Left colon (tissue), 2 donors: Measurements from ENCODE around the gene CFHR3. TPM values are rescaled to one million over a fixed set of nuclear protein-coding genes. Genes with fewer than 3 reads are reported as not detected.
"Not testable (repeated sequence)": the region's sequence is repeated elsewhere in the genome, so short reads cannot be mapped to it uniquely, and the experiment has no call there.

Experiments used
- ATAC-seq: fragments of 200-7000 bp; cut with Tn5 transposase; one replicate; pipeline ENCODE4 v1.9.1; 2020; ENCODE audit warnings: mild to moderate bottlenecking, moderate library complexity
- DNase-seq, 2 donors: peaks; one replicate each; pipeline ENCODE4 v3.0.0-alpha.2; 2020
- intact Hi-C, 2 donors: fragments of 100-400 bp; cut with DNase I in 1 of 2; cut with micrococcal nuclease in 1 of 2; formaldehyde crosslinking; loops; one replicate each; pipeline versions ENCODE4 v1.11.2 to v1.14.0; 2022; cut with DNase I, micrococcal nuclease
- long read RNA-seq: library from polyadenylated mRNA; unstranded; transcript quantifications from one replicate; pipeline ENCODE4 v2.0.0, GENCODE V29; 2021
- total RNA-seq, 2 donors: library from RNA; stranded (reverse); fragmentation: NEBNext Ultra II Directional; extraction: Animal tissue kit (Norgen Biotek cat#: 25700); gene quantifications; one replicate each; pipeline ENCODE4 v1.2.1, GENCODE V29; 2021
- donor health status: DM: no; HTN: no; CAD: no.
- donor health status: DM: yes; HTN: yes; CAD: no.

The CFHR3 gene
- not detected for total RNA-seq
- long read RNA-seq = 0 reads

- DNase-seq (no peak), ATAC-seq (no peak)
- intact Hi-C loops = no loop called here
These were observed at the start of gene CFHR3 for GRCh38 chr1:196774603-196775002. Gene CFHR3, plus strand, starts transcription at chr1:196774840. Its CDS starts 47 bp downstream, at chr1:196774887.

DNA sequence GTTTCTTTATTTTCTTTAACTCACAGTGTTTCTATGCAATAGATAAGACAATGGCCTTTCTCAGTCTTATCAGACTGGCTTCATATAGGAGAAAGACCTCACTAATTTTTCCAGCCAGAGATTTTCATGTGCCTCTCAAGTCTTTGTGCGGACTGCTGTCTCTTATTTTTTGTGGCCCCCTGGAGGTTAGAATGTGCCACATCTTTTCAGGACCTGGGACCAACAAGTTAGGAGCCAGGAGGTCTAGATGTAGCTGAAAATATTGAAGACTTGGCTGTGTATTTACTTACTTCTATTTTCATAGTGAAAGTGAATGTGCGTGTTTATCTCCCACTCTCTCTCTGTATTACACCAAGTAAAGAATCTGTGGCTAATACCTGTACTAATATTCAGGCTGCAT lies 42.1 kb upstream of the CFHR3 start:
- intact Hi-C loops = no loop called here
- ATAC-seq = no peak
- no peak for DNase-seq

DNA sequence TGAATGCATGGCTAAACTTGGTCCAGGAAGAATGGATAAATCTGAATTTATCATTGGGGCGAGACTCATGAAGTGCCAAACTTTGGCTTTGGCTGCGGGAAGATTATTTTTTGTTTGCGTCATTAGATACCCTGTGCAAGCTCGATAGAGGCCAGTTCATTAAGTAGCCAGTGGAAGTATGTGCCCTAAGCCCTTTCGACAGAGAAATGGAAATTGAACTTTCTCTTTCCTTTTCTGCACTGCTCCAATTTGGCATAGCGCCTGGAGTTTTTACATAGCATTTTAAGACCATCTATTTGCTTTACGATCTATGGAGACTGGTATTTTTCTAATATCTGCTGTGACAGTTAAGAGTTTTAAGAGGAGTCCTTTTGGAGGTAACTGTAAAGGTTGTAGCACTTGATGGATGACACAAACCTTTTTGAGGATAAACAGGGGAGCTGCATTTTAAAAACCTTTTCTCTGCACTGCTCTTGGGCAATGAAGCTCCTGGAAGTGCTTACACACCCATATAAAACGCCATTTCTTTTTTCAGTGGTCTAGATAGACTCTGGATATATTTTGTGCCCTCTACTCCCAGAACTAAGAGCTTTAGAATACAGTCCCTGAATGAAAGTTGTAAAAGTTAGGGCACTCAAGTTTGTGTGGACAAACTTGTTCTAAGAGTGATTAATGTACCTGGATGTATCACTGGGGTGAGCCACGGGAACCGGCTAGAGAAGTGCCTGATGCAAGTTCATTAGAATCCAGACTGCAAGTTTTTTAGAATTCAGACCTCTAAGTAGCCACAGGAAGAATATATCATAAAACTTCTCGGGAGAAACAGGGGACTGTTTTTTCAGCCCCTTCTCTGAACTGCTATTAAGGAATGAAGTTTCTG lies 41.3 kb upstream of the CFHR3 start:
- no peak for DNase-seq
- intact Hi-C loops = no loop called here
- ATAC-seq = no peak

GRCh38 chr1:196734006-196734405 lies 40.6 kb upstream of the CFHR3 start:
- DNase-seq (no peak), ATAC-seq (no peak)
- intact Hi-C loops = no loop called here

- DNase-seq (no peak), ATAC-seq (no peak)
- intact Hi-C loops = no loop called here
These were observed 40.2 kb upstream of the CFHR3 start for GRCh38 chr1:196734460-196734859.

- DNase-seq (no peak), ATAC-seq (no peak)
- intact Hi-C loops = no loop called here
These were observed 35.9 kb upstream of the CFHR3 start for GRCh38 chr1:196738730-196739129.

- DNase-seq, intact Hi-C loops, ATAC-seq: not testable (repeated sequence)
These were observed 31.4 kb upstream of the CFHR3 start for GRCh38 chr1:196743244-196743643.

- intact Hi-C loops, ATAC-seq, DNase-seq: not testable (repeated sequence)
These were observed 9.5 kb upstream of the CFHR3 start for GRCh38 chr1:196765019-196765740.

DNA sequence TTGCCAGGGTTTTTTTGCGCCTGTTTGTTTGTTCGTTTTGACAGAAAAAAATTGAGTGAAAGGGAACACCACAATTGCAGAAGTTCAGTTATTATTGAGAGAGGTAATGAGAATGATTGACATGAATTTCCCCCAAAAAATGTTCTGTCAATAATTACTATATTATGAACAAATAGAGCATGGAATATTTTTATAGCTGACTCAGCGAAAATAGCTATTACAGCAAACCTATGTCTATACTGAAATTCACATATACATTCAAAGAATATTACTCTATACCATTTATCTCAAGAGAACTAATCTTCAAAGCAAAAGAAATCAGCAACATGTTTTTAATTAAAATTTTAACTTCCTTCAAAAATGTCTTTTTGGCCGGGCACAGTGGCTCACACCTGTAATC lies 4.8 kb upstream of the CFHR3 start:
- DNase-seq, ATAC-seq, intact Hi-C loops: not testable (repeated sequence)

GRCh38 chr1:196773713-196774112 lies 927 bp upstream of the CFHR3 start:
- no peak for ATAC-seq
- no peak for DNase-seq
- intact Hi-C loops = no loop called here

- intact Hi-C loops = no loop called here
- DNase-seq = no peak
- no peak for ATAC-seq
These were observed 465 bp upstream of the CFHR3 start for GRCh38 chr1:196774175-196774574.

DNA sequence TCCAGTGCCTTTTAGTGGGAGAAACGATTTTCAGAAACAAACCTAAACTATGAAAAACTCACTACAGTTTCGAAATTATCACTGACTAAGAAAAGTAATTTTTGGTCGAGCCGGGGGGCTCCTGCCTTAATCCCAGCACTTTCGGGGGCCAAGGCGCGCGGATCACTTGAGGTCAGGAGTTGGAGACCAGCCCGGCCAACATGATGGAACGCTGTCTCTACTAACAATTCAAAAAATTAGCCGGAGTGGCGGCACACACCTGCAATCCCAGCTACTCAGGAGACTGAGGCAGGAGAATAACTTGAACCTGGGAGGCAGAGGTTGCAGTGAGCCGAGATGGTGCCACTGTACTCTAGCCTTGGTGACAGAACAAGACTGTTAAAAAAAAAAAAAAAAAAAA lies 3.0 kb downstream of the CFHR3 start:
- intact Hi-C loops = no loop called here
- ATAC-seq = no peak
- no peak for DNase-seq

DNA sequence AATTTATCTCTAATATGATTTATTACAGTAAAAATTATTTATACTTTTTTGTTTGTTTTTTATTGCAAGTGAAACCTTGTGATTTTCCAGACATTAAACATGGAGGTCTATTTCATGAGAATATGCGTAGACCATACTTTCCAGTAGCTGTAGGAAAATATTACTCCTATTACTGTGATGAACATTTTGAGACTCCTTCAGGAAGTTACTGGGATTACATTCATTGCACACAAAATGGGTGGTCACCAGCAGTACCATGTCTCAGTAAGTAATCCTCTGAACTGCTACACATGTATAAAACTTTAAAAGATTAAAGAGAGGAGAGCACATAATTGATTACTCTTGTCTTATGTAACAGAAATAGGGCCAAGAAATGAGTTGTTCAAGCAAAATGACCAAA lies 4.5 kb downstream of the CFHR3 start:
- no peak for DNase-seq
- intact Hi-C loops = no loop called here
- ATAC-seq = no peak

DNA sequence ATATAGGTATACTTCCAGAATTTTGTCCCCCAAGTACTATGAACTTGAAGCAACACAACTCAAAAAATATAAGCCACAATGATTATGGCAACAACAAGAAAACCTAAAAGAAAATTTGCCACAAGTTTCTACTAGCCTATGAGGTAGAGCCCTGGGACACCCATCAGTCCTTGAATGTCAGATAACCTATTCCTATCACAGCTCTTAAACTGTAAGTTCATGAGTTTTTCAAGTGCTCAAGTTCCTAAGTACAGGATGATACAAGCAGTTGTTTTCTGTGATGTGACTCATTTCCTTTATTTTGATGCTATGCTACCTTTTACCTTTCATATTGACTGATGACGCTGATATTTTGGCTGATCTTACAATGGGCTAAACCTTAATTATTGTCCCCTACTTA lies 16.6 kb downstream of the CFHR3 start:
- intact Hi-C loops, ATAC-seq, DNase-seq: not testable (repeated sequence)

DNA sequence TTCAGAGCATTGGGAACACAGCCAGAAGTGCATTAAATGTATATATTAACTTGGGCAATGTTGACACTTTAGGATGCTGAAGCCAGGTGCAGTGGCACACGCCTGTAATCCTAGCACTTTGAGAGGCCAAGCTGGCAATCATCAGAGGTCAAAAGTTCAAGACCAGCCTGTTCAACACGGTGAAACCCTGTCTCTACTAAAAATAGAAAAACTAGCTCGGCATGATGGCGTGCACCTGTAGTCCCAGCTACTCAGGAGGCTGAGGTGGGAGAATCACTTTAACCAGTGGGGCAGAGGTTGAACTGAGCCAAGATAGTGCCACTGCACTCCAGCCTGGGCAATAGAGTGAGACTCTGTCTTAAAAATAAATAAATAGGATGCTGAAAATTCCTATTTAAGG lies 19.5 kb downstream of the CFHR3 start:
- DNase-seq, intact Hi-C loops, ATAC-seq: not testable (repeated sequence)

DNA sequence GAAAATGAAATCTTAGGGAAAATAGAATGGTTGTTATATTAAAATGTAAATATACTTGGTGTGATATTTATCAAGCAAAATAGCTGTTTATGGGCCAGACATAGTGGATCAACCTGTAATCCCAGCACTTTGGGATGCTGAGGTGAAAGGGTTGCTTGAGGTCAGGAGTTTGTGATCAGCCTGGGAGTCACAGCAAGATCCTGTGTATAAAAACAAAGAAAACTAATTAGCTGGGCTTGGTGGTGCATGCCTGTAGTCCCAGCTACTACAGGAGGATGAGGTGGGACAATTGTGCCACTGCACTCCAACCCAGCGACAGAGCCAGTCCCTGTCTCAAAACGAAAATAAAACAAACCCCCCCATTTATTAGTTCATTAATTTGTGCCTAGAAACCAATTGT lies 23.3 kb downstream of the CFHR3 start:
- intact Hi-C loops = no loop called here
- DNase-seq (no peak), ATAC-seq (no peak)

GRCh38 chr1:196801920-196802319 lies 27.3 kb downstream of the CFHR3 start:
- intact Hi-C loops, DNase-seq, ATAC-seq: not testable (repeated sequence)

- intact Hi-C loops = no loop called here
- ATAC-seq (no peak), DNase-seq (no peak)
These were observed 34.0 kb downstream of the CFHR3 start for GRCh38 chr1:196808529-196809235.

- intact Hi-C loops, DNase-seq, ATAC-seq: not testable (repeated sequence)
These were observed 42.8 kb downstream of the CFHR3 start for GRCh38 chr1:196817442-196817841.
